Pancreas (tissue), 10 donors: ENCODE results near the gene C16orf46. TPM values are rescaled to one million over a fixed set of nuclear protein-coding genes. Genes with fewer than 3 reads are reported as not detected.

Experiments used
- ATAC-seq, 4 donors: fragments of 200-7000 bp; cut with Tn5 transposase; one replicate each; pipeline versions ENCODE4 v1.8.0 to v1.9.1; 2020; ENCODE audit warnings: mild to moderate bottlenecking in 4 of 4, moderate library complexity in 4 of 4
- DNase-seq, 6 donors: peaks; one replicate each; pipeline ENCODE4 v3.0.0-alpha.2; 2020
- FAIRE-seq: peaks from 2 replicates; lab custom pipeline; 2012; peaks lifted over from hg19 to GRCh38; lab: Jason Lieb, UNC
- H3K27ac ChIP-seq, 4 donors: fragments of 200-600 bp; sonication (generic); 1 replicate in 3 of 4; 2 replicates in 1 of 4; pipeline versions ENCODE4 v1.5.0 to v1.8.0; 2020
- H3K27me3 ChIP-seq, 4 donors: fragments of 200-600 bp; one replicate each; pipeline ENCODE4 v1.8.0; 2021
- H3K36me3 ChIP-seq, 3 donors: fragments of 200-600 bp; sonication (generic) in 1 of 3; one replicate each; pipeline versions ENCODE4 v1.5.0 to v1.8.0; 2020 to 2021
- H3K4me1 ChIP-seq, 3 donors: fragments of 200-600 bp; one replicate each; pipeline ENCODE4 v1.8.0; 2021
- H3K4me3 ChIP-seq, 4 donors: fragments of 200-600 bp; sonication (generic) in 2 of 4; one replicate each; pipeline versions ENCODE4 v1.5.0 to v1.8.0; 2020 to 2021
- H3K9me3 ChIP-seq, 4 donors: fragments of 200-600 bp; one replicate each; pipeline ENCODE4 v1.8.0; 2021
- WGBS, 2 donors: extraction: QIAGEN DNeasy Blood & Tissue Kit; methylation state at CpG; one replicate each; pipeline ENCODE4 v1.1.7; 2013; 5-methylcytosine and 5-hydroxymethylcytosine counted together
- intact Hi-C, 3 donors: fragments of 100-400 bp; cut with DNase I; formaldehyde crosslinking; loops; one replicate each; pipeline versions ENCODE4 v1.11.1 to v1.14.2; 2022
- polyA plus RNA-seq, 2 donors: library from polyadenylated mRNA; stranded (reverse); fragments of 200-250 nt; gene quantifications; one replicate each; pipeline ENCODE4 v1.2.3, GENCODE V29; 2013
- total RNA-seq, 6 donors: library from RNA; stranded (reverse); fragmentation: NEBNext Ultra II Directional in 4 of 6; extraction: Animal tissue kit (Norgen Biotek cat#: 25700) in 4 of 6; gene quantifications; one replicate each; pipeline versions ENCODE4 v1.2.1 to v1.2.4, GENCODE V29; 2021 to 2023
- TF ChIP-seq, protein P1 (sequence below), 4 donors: fragments of 200-600 bp; sonication (generic) in 3 of 4; IDR thresholded peaks; one replicate each; pipeline versions ENCODE4 v1.5.0 to v1.8.0; 2021; ENCODE audit warnings: antibody characterized with exemption in 4 of 4
- donor health status: healthy with polysubstance abuse.
- donor health status: DM: no; HTN: no; CAD: no; lungs with moderate emphysema.
- donor health status: DM: no; HTN: no; CAD: no.
- donor health status: control.
- donor health status: control.
- donor health status: Bipolar disorder and iron deficiency.
- donor health status: DM: yes; HTN: yes; CAD: no.
- donor health status: DM: no; HTN: no; CAD: no.
- donor health status: DM: no; HTN: no; CAD: no.
- donor health status: DM: yes; HTN: yes; CAD: no.

C16orf46 gene
- total and polyA plus RNA-seq, 8 donors: 0.08 to 1.4 (median 0.79) TPM; not detected in 1

DNA sequence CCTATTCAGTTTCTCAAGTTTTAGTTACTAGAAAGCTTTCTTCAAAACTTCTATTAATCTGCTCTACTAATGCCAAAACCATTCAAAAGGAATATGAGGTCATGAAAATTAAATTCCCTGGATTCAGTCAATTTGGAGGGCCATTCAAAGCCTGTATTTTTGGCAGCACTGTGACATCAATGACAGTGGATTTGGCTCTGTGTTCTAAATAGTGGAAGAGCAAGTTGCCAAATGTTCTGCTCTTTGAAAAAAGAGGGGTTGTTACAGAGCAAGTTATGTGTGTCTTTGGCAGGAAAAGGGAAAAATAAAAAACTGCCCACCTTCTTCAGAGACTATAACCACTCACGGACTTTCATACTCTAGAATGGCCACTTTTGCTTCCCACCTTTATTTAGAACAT, 3.2 kb upstream of the C16orf46 start:
- WGBS, 2 donors: 93 to 96% methylated on average over 1 of the region's 1 CpG
- Histone ChIP-seq H3K27me3 (no peaks in the 10 kb centered on the region), H3K4me1 (peaks cover 0 to 3% (median 0%) of the 10 kb centered on the region in 3 donors), H3K27ac (no peak overlapping the region), H3K9me3 (no peaks in the 10 kb centered on the region), H3K4me3 (no peak overlapping the region), H3K36me3 (no peaks in the 10 kb centered on the region)
- ATAC-seq (no peak), DNase-seq (no peak), FAIRE-seq (no peak)
- intact Hi-C loops: no loop called here
- TF ChIP-seq, protein P1, sequence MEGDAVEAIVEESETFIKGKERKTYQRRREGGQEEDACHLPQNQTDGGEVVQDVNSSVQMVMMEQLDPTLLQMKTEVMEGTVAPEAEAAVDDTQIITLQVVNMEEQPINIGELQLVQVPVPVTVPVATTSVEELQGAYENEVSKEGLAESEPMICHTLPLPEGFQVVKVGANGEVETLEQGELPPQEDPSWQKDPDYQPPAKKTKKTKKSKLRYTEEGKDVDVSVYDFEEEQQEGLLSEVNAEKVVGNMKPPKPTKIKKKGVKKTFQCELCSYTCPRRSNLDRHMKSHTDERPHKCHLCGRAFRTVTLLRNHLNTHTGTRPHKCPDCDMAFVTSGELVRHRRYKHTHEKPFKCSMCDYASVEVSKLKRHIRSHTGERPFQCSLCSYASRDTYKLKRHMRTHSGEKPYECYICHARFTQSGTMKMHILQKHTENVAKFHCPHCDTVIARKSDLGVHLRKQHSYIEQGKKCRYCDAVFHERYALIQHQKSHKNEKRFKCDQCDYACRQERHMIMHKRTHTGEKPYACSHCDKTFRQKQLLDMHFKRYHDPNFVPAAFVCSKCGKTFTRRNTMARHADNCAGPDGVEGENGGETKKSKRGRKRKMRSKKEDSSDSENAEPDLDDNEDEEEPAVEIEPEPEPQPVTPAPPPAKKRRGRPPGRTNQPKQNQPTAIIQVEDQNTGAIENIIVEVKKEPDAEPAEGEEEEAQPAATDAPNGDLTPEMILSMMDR (IDR thresholded peaks at IDR 0.05): no peak

DNA sequence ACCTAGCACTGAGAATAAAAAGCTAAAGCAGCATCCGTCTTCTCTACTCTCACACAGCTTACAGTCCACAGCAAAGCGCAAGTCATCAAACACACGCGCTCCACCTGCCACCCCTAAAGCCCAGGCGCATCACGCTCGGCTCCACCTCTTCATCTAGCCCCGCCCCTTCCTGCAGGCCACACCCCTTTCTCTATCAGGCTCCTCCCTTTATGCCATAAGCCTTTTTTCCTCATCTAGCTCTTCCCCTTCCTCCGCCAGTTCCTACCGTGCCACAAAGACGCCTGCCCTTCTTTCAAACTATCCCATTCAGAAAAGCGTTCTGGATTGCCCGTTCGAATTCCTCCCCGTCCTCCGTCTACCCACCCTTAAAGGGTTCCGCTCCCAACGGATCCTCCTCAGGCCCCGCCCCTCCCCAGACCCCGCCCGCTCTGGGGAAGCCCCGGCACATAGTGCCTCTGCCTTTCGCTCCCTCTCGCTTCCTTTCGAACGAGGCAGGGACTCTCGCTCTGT, 417 bp downstream of the C16orf46 start:
- H3K4me3 ChIP-seq: peak overlapping the region; percentile 45 to 68 (median 48)
- H3K9me3 ChIP-seq: no peaks in the 10 kb centered on the region
- DNase-seq (peak; percentile 80 to 95 (median 92)), FAIRE-seq (no peak), ATAC-seq (peak; percentile 86 to 96 (median 90))
- peak overlapping the region; percentile 86 to 95 (median 92) for H3K27ac ChIP-seq
- WGBS, 2 donors: 1% methylated on average over 27 of the region's 27 CpGs
- TF ChIP-seq, protein P1 (IDR thresholded peaks at IDR 0.05): no peak
- peaks cover 0 to 3% (median 0%) of the 10 kb centered on the region in 3 donors for H3K4me1 ChIP-seq
- no peaks in the 10 kb centered on the region for H3K36me3 ChIP-seq
- no peaks in the 10 kb centered on the region for H3K27me3 ChIP-seq
- intact Hi-C loops: no loop called here

DNA sequence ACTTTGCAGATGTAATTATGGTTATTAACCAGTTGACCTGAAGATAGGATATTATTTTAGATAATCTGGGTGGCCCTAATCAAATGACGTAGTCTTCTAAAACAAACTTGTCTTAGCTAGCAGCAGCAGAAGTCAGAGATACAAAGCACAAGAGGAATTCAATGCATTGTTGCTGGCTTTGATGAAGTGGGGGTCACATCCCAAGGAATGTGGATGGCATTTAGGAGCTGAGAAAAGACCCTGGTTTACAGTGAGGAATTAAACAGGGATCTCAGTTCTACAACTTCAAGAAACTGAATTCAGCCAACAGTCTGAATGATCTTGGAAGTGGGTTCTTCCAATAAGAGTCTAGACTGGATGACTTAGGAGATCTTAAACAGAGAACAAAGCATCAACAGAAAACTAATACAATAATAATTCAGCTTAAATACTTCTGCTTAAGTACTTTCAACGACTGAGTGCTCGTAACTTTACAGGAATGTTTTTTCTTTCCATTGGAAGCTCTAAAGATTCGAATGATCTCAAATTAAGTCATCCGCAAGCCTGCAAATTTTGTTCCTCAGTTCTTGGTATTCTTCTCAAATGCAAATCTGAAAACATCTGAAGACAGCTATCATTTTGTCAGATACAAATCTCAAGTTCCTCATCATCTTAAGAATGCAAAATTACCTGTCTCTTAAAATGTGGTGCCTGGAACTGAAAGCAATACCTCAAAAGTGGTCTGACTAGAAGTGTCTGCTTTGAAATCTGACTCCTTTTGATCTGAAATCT, 3.3 kb downstream of the C16orf46 start:
- Histone ChIP-seq H3K4me1 (peaks cover 0 to 3% (median 0%) of the 10 kb centered on the region in 3 donors), H3K36me3 (no peaks in the 10 kb centered on the region), H3K27ac (no peak overlapping the region), H3K9me3 (no peaks in the 10 kb centered on the region), H3K27me3 (no peaks in the 10 kb centered on the region), H3K4me3 (no peak overlapping the region)
- intact Hi-C loops: no loop called here
- no peak for FAIRE-seq
- WGBS, 2 donors: 66 to 69% methylated on average over 5 of the region's 5 CpGs
- DNase-seq: no peak
- no peak for ATAC-seq
- TF ChIP-seq, protein P1 (IDR thresholded peaks at IDR 0.05): no peak

DNA sequence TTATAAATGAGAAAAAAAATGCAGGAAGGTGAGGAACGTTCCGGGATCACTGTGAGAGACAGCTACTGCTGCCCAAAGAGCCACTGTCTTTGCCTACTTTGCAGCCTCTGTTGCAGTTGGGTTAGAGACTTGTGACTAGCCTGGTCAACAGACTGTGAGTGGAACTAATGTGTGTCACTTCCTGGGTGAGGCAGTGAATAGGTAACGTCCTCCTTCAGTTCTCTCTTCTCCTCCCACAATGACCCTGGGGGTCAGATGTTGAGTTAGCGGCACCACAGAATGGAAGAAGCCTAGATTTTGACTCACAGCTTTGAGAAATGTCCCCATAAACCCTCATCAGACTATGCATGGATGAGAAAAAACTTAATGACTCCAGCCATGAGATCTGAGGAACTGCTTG, 5.2 kb downstream of the C16orf46 start:
- TF ChIP-seq, protein P1 (IDR thresholded peaks at IDR 0.05): no peak
- Histone ChIP-seq H3K36me3 (no peaks in the 10 kb centered on the region), H3K27me3 (no peaks in the 10 kb centered on the region), H3K9me3 (no peaks in the 10 kb centered on the region), H3K4me1 (peaks cover 0 to 3% (median 0%) of the 10 kb centered on the region in 3 donors), H3K4me3 (no peak overlapping the region), H3K27ac (no peak overlapping the region)
- no peak for DNase-seq
- no peak for FAIRE-seq
- no peak for ATAC-seq
- WGBS, 2 donors: 76 to 81% methylated on average over 4 of the region's 4 CpGs
- intact Hi-C loops: no loop called here

DNA sequence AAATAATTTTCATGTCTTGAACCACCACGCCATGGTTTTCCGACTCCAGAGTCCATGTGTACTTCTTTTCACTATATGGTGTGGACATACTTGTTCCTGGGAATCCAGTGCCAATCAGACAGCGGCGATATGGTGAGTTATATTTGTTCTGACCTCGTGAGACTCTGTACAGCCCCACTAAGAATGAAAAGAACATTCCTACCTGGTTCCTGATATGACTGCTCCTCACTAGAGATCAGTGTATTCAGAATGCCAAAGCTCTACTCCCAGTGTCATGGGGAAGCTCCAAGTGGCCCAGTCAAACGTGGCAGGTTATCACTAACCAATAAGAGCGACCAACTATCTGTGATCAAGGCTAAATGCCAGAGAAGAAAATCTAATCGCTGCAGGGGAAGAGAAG, 6.1 kb downstream of the C16orf46 start:
- Histone ChIP-seq H3K36me3 (no peaks in the 10 kb centered on the region), H3K27me3 (no peaks in the 10 kb centered on the region), H3K4me3 (no peak overlapping the region), H3K27ac (no peak overlapping the region), H3K9me3 (no peaks in the 10 kb centered on the region), H3K4me1 (no peaks in the 10 kb centered on the region)
- WGBS, 2 donors: 67 to 81% methylated on average over 7 to 8 of the region's 8 CpGs
- ATAC-seq (no peak), DNase-seq (no peak), FAIRE-seq (no peak)
- TF ChIP-seq, protein P1 (IDR thresholded peaks at IDR 0.05): no peak
- intact Hi-C loops: no loop called here
